Measurements from ENCODE around the gene TAF1A. TPM values are rescaled to one million over a fixed set of nuclear protein-coding genes. Genes with fewer than 3 reads are reported as not detected.
"Not testable (repeated sequence)": the region's sequence is repeated elsewhere in the genome, so short reads cannot be mapped to it uniquely, and the experiment has no call there.

TAF1A gene
- total and polyA plus RNA-seq, 2 of the 8 experiments (the other 6 are each of a cell fraction or from before 2014, with no cell fraction given): 3.3 to 16.7 TPM

DNA sequence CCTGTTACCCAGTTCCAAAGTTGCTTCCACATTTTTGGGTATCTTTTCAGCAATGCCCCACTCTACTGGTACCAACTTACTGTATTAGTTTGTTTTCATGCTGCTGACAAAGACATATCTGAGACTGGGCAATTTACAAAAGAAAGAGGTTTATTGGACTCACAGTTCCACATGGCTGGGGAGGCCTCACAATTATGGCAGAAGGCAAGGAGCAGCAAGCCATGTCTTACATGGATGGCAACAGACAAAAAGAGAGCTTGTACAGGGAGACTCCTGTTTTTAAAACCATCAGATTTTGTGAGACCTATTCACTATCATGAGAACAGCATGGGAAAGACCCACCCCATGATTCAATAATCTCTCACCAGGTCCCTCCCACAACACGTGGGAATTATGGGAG, 19.4 kb upstream of the TAF1A start:
- H4K91ac ChIP-seq (replicated peaks; ENCODE audit: insufficient read length, low read length); H3K18ac ChIP-seq (ENCODE audit: extremely low read depth, low read length); H3K27me3 ChIP-seq (replicated peaks in 1 of 4; ENCODE audit: control insufficient read depth in 3 of 4, extremely low read depth in 1 of 4, insufficient read depth in 3 of 4, low read length in 3 of 4); H2AFZ ChIP-seq (ENCODE audit: low read length); H3K9ac ChIP-seq (replicated peaks in 1 of 4; ENCODE audit: extremely low read depth in 1 of 4, low read depth in 3 of 4, low read length in 3 of 4); H3K4me1 ChIP-seq (replicated peaks in 1 of 4; ENCODE audit: control insufficient read depth in 3 of 4, insufficient read depth in 4 of 4, low read length in 3 of 4); H3K9me3 ChIP-seq (ENCODE audit: insufficient read depth in 2 of 2, low read depth in 1 of 2, low read length in 1 of 2); FAIRE-seq; DNase-seq (ENCODE audit: low read depth in 1 of 2, low spot score in 2 of 2); H3K79me1 ChIP-seq (ENCODE audit: low read depth, low read length); H2BK5ac ChIP-seq (ENCODE audit: low read depth, low read length); H2BK20ac ChIP-seq (ENCODE audit: low read length); H2BK120ac ChIP-seq (replicated peaks; ENCODE audit: low read depth, low read length); H3K23ac ChIP-seq (ENCODE audit: insufficient read length); H3K79me2 ChIP-seq (ENCODE audit: control insufficient read depth in 1 of 2, insufficient read depth in 2 of 2, low read length in 2 of 2); H2BK12ac ChIP-seq (ENCODE audit: low read depth, low read length); H3K36me3 ChIP-seq (ENCODE audit: control insufficient read depth in 2 of 4, insufficient read depth in 4 of 4, low read length in 3 of 4); H4K20me1 ChIP-seq (replicated peaks in 1 of 2; ENCODE audit: control insufficient read depth in 1 of 2, insufficient read depth in 2 of 2, low read length in 2 of 2); H3K4ac ChIP-seq (replicated peaks; ENCODE audit: insufficient read length, low read depth, low read length); H3K4me2 ChIP-seq (ENCODE audit: insufficient read depth in 1 of 2, low read depth in 2 of 2, low read length in 2 of 2); H2BK15ac ChIP-seq (ENCODE audit: low read length); POLR2A ChIA-PET (ENCODE audit: partially characterized antibody); H3K23me2 ChIP-seq (ENCODE audit: low read depth, low read length); H3K14ac ChIP-seq (ENCODE audit: insufficient read length); H4K8ac ChIP-seq (ENCODE audit: extremely low read depth, insufficient read depth, low read length); H2AK5ac ChIP-seq (ENCODE audit: low read depth, low read length); H3K27ac ChIP-seq (ENCODE audit: low read depth, low read length); H4K5ac ChIP-seq (ENCODE audit: insufficient read length, low read depth, low read length); H3K56ac ChIP-seq (replicated peaks; ENCODE audit: insufficient read length, low read depth, low read length); CTCF ChIA-PET (ENCODE audit: partially characterized antibody); H3K4me3 ChIP-seq (ENCODE audit: extremely low read depth in 1 of 4, insufficient read depth in 2 of 4, low read depth in 3 of 4, low read length in 4 of 4): not testable (repeated sequence)
- 78% methylated on average over 1 of the region's 1 CpG; no CpG with 5 or more reads in 1 of the 2 experiments for WGBS, 2 experiments (ENCODE audit: extremely low coverage in 1 of 2, insufficient coverage in 1 of 2, insufficient read length in 1 of 2, insufficient replicate concordance in 2 of 2, low coverage in 1 of 2, low lambda C conversion rate in 2 of 2, missing lambda C conversion rate in 1 of 2)
